Measurements from ENCODE around the gene C1orf53.

The C1orf53 gene

GRCh38 chr1:197915260-197915861, 12.9 kb downstream of the C1orf53 start:
- in situ Hi-C loops (cut with MboI; ENCODE audit: low sequenced_read_pairs, unreplicated experiment), result no loop called here
- DNase-seq (ENCODE audit: low spot score), result peak; percentile 18

GRCh38 chr1:197915862-197916499, 13.6 kb downstream of the C1orf53 start:
- TF ChIP-seq, protein P1, sequence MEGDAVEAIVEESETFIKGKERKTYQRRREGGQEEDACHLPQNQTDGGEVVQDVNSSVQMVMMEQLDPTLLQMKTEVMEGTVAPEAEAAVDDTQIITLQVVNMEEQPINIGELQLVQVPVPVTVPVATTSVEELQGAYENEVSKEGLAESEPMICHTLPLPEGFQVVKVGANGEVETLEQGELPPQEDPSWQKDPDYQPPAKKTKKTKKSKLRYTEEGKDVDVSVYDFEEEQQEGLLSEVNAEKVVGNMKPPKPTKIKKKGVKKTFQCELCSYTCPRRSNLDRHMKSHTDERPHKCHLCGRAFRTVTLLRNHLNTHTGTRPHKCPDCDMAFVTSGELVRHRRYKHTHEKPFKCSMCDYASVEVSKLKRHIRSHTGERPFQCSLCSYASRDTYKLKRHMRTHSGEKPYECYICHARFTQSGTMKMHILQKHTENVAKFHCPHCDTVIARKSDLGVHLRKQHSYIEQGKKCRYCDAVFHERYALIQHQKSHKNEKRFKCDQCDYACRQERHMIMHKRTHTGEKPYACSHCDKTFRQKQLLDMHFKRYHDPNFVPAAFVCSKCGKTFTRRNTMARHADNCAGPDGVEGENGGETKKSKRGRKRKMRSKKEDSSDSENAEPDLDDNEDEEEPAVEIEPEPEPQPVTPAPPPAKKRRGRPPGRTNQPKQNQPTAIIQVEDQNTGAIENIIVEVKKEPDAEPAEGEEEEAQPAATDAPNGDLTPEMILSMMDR (IDR thresholded peaks at IDR 0.05; ENCODE audit: borderline replicate concordance, control extremely low read depth, extremely low read depth, insufficient read depth, missing control alignments), result peak; percentile 18
- in situ Hi-C loops (cut with MboI; ENCODE audit: low sequenced_read_pairs, unreplicated experiment), result no loop called here

More at GRCh38 chr1:197915260-197915861, 12.9 kb downstream of the C1orf53 start:
- TF ChIP-seq, protein P1 (IDR thresholded peaks at IDR 0.05; ENCODE audit: borderline replicate concordance, control extremely low read depth, extremely low read depth, insufficient read depth, missing control alignments), result no peak

DNA sequence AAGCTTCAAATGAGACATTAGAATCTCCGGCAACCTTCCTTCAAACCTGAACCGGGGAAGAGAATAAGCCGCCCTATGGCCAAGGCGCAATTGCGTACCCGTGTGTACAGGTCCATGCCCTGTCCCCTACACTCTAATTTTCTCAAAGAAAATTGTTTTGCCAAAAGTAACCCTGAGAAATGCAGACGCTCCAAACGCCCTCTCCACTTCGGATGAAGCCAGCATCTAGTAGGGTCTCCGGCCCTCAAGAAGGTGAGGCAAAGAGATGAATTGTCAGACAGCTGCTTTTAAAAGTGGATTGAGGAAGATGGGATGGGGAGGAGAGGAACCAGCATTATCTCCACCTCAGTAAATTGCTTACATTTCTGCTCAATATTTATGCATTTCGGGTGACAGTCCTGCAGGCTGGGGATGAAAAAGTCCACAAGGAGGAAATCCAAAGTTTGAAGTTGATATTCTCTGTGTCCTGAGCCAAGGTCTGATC, 14.1 kb downstream of the C1orf53 start:
- in situ Hi-C loops (cut with MboI; ENCODE audit: low sequenced_read_pairs, unreplicated experiment), result no loop called here
- DNase-seq (ENCODE audit: low spot score), result peak; percentile 25
- TF ChIP-seq, protein P1 (IDR thresholded peaks at IDR 0.05; ENCODE audit: borderline replicate concordance, control extremely low read depth, extremely low read depth, insufficient read depth, missing control alignments), result no peak

More at GRCh38 chr1:197915862-197916499, 13.6 kb downstream of the C1orf53 start:
- DNase-seq (ENCODE audit: low spot score), result peak; percentile 39

GRCh38 chr1:197917805-197918651, 15.6 kb downstream of the C1orf53 start:
- TF ChIP-seq, protein P1 (IDR thresholded peaks at IDR 0.05; ENCODE audit: borderline replicate concordance, control extremely low read depth, extremely low read depth, insufficient read depth, missing control alignments), result no peak
- peak; percentile 37 for DNase-seq (ENCODE audit: low spot score)
- in situ Hi-C loops (cut with MboI; ENCODE audit: low sequenced_read_pairs, unreplicated experiment), result no loop called here

- in situ Hi-C loops (cut with MboI; ENCODE audit: low sequenced_read_pairs, unreplicated experiment), result no loop called here
- TF ChIP-seq, protein P1 (IDR thresholded peaks at IDR 0.05; ENCODE audit: borderline replicate concordance, control extremely low read depth, extremely low read depth, insufficient read depth, missing control alignments), result no peak
- peak; percentile 12 for DNase-seq (ENCODE audit: low spot score)
These were observed 16.4 kb downstream of the C1orf53 start for GRCh38 chr1:197918807-197919345.

All from GM13976 (cell line).